Stimulated activated CD4-positive, alpha-beta T cell treated with anti-CD3 and anti-CD28 coated beads, Interleukin-1b, Interleukin-23, amount 100 ng/mL, for 24 hours (primary cell): ENCODE measurements around the gene MRPL37.

Experiments
- DNase-seq, 4 experiments: peaks; one replicate each; pipeline ENCODE4 v3.0.0-alpha.2; 2020; ENCODE audit warnings: low read depth in 4 of 4, low spot score in 1 of 4

The MRPL37 gene

GRCh38 chr1:54239631-54240031, 39.7 kb downstream of the MRPL37 start:
- no peak for DNase-seq

- DNase-seq = no peak
These were observed 40.9 kb downstream of the MRPL37 start for GRCh38 chr1:54240741-54241335.

GRCh38 chr1:54241364-54241763, 41.4 kb downstream of the MRPL37 start:
- DNase-seq = no peak

GRCh38 chr1:54243022-54243421, 43.1 kb downstream of the MRPL37 start:
- DNase-seq = no peak

GRCh38 chr1:54244655-54245054, 44.7 kb downstream of the MRPL37 start:
- DNase-seq = no peak

- no peak for DNase-seq
These were observed 45.5 kb downstream of the MRPL37 start for GRCh38 chr1:54245501-54245900.

GRCh38 chr1:54246116-54246721, 46.3 kb downstream of the MRPL37 start:
- DNase-seq = no peak

- no peak for DNase-seq
These were observed 48.0 kb downstream of the MRPL37 start for GRCh38 chr1:54247863-54248515.

- no peak for DNase-seq
These were observed 49.0 kb downstream of the MRPL37 start for GRCh38 chr1:54248966-54249365.

- DNase-seq = no peak
These were observed 50.0 kb downstream of the MRPL37 start for GRCh38 chr1:54249819-54250435.

GRCh38 chr1:54250670-54251069, 50.7 kb downstream of the MRPL37 start:
- DNase-seq = no peak

- DNase-seq = no peak
These were observed 52.5 kb downstream of the MRPL37 start for GRCh38 chr1:54252371-54252936.

GRCh38 chr1:54253480-54253879, 53.5 kb downstream of the MRPL37 start:
- no peak for DNase-seq

- DNase-seq = no peak
These were observed 54.1 kb downstream of the MRPL37 start for GRCh38 chr1:54254055-54254454.

- DNase-seq = no peak
These were observed 55.2 kb downstream of the MRPL37 start for GRCh38 chr1:54255026-54255702.

GRCh38 chr1:54256522-54257345, 56.8 kb downstream of the MRPL37 start:
- DNase-seq = no peak

GRCh38 chr1:54257346-54257620, 57.3 kb downstream of the MRPL37 start:
- DNase-seq = no peak

- no peak for DNase-seq
These were observed 57.9 kb downstream of the MRPL37 start for GRCh38 chr1:54257876-54258275.

GRCh38 chr1:54259546-54260140, 59.7 kb downstream of the MRPL37 start:
- DNase-seq = no peak

- DNase-seq = no peak
These were observed 60.8 kb downstream of the MRPL37 start for GRCh38 chr1:54260810-54261209.
